ENCODE results near the gene WIPF1.
A peak's percentile ranks its signal among the peaks of the same experiment; 100 is the strongest.

WIPF1 gene

GRCh38 chr2:174595116-174595809 lies 2.3 kb downstream of the WIPF1 start:
- DNase-seq (ENCODE audit: low read depth), result no peak

DNA sequence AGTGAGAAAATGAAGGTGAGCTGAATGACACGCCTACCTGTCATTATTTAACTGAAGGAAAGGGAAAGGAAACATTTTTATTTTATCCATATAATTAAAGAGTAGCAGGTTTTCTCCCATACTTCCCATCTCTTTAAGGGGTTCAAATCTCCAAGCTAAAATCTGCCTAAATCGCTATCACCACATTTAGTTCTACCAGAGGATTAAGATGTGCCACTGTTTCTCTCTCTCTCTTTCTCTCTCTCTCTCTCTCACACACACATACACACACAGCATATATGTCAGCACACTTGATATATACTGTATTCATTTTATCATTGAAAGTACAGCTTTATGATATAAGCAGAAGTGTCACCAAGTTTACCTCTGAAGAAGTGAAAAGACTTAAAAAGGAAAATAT lies 3.1 kb downstream of the WIPF1 start:
- no peak for DNase-seq (ENCODE audit: low read depth)

DNA sequence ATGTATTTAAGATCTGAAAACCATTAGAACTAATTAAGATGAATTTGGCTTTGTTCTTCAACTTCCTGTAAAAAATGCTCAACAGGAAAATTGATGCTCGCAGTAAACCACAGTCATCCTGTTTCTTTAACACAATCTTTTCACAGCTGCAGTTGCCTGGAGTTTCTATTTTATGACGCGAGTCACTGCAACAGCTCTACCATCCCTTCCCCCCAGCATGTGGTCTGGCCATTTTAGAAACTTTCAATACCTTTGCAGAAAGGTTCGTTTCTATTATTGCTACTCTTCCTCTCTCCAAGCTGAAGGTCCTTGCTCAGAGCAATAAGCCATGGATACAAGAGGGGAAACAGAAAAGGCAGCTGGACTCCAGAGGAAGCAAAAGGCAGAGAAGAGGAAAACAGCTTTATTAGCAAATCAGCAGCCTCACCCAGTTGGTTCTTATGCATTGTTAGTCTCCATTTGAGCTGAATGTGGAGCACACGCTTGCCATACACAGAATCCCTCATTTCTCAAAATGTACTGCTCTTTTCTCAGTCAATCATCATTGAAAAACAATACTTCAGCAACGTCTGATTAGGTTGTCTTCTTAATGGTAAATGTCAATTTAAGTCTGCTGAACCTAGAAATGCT lies 3.9 kb downstream of the WIPF1 start:
- DNase-seq (ENCODE audit: low read depth), result peak; percentile 41

DNA sequence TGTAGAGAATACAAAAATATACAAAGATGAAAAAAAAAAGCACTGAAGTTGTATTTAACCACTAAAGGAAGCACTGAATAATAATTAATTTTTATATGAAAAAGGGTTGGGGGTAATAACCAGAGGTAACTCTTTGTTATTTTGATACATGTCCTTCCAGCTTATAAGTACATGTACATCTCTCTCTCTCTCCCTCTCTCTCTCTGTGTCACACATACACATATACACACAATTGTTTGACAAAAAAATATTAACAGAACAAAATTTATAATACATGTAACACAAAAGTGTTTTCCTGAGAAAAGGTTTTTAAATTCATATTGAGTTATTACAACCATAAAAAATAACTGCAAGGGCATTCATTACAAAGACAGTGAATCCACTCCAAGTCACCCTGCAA lies 4.6 kb downstream of the WIPF1 start:
- DNase-seq (ENCODE audit: low read depth), result no peak

- DNase-seq (ENCODE audit: low read depth), result no peak
These were observed 5.9 kb downstream of the WIPF1 start for GRCh38 chr2:174591740-174592139.

DNA sequence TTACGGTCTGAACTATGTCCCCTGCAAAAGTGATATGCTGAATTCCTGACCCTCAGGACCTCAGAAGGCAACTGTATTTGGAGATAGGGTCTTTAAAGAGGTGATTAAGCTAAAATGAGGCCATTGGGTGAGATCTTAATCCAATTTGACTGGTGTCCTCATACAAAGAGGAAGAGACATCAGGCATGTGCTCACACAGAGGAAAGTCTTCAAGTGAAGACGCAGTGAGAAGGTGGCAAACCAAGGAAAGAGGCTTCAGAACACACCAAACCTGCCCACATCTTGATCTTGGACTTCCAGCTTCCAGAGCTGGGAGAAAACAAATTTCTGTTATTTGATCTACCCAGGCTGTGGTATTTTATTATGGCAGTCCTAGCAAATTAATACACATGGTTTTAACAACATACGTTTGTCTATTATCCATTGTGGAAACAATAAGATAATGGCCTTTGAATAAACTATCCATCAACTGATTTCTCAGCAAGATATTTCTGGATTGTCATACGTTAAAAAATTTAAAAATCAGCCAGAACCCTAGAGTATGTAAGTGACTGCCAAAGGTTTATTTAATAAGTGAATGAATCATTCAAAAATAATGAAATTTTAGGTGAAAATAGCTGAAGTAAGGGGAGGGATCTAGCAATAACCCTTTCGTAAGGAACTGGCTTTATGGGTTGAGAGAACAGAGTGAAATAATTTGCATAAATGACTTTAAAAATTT lies 6.5 kb downstream of the WIPF1 start:
- DNase-seq (ENCODE audit: low read depth), result no peak

DNA sequence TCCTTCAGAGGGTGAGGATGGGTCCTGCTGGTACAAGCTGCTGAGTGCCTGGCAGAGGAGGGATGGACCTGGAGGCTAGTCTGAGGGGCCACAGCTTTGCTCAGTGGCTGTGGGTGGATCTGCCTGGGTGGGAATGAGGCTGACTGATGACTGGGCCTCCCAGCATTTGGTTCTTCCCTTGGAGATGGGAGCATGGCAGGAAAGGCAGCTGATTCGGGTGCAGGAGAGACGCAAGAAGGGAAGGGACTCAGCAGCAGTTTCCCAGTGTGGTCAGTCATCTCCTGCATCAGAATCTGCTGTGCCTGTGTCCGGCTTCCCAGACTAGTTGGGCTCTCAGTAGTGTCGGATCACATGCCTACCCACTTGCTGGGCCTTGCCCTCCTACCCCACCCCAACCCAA lies 7.3 kb downstream of the WIPF1 start:
- no peak for DNase-seq (ENCODE audit: low read depth)

GRCh38 chr2:174589334-174589733 lies 8.3 kb downstream of the WIPF1 start:
- DNase-seq (ENCODE audit: low read depth), result no peak

GRCh38 chr2:174588463-174588862 lies 9.1 kb downstream of the WIPF1 start:
- no peak for DNase-seq (ENCODE audit: low read depth)

DNA sequence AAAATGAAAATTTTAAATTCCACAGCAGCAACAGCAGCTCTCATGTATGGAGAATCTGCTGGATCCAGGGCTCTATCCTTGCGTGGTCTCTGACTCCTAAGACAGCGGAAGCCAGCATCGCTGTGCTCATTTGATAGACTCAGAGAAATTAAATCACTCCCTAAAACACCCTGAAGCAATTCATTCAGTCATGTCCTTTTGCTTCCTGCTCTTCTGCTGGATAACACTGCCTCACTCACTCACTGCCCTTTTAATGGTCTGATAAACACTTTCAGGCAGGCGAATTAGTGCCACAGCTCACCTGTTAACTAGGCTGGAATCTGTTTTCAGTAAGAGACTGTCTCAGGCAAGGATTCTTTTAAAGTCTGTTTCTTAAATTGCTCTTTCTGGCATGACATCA lies 10.0 kb downstream of the WIPF1 start:
- no peak for DNase-seq (ENCODE audit: low read depth)

GRCh38 chr2:174586418-174587295 lies 10.9 kb downstream of the WIPF1 start:
- no peak for DNase-seq (ENCODE audit: low read depth)

DNA sequence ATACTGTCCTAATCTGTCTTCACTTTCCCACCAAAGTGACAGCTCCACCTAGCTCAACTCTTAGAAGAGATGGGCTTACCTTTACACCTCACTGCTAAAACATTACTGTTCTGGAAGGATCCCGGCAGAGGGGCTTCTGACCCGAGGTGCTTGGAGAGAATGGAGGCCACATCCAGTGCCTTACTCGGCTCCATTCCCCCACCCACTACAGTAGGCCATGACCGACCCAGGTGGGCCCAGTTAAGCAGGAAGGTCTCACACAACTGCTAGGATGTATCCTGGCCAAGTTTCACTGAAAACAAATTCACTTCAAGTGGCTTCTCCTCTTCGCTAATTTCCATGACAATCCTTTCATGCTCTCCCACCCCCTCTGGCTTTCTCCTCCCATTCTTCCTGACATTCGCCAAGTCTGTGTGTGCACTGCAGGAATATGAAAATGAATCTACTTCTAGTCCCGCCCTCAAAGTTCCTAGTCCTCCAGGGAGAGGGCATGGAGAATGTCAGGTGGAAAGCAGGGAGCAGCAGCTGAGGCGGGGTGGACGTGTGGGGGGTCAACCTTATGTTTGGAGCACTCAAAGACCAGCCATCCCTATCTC lies 11.8 kb downstream of the WIPF1 start:
- DNase-seq (ENCODE audit: low read depth), result no peak

- DNase-seq (ENCODE audit: low read depth), result no peak
These were observed 12.5 kb downstream of the WIPF1 start for GRCh38 chr2:174585146-174585545.

GRCh38 chr2:174581491-174581890 lies 16.1 kb downstream of the WIPF1 start:
- DNase-seq (ENCODE audit: low read depth), result no peak

DNA sequence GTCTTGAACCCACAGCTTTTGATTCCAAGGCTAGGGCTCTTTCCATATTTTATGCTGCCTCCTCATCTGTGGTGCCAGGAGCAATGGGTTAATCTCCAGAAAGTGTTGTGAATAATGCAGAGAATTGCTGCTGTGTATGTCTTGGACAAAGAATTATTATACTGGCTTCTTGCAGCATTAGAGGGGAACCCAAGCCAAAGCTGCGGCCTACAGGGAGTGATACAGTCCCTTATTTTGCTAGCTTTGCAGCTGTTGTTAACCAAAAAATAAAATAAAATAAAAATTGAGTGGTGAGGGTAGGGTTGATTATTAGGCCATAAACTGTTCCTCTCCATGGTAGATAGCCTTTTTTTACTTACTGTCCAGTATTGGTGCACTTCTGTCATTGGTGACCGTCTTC lies 16.7 kb downstream of the WIPF1 start:
- DNase-seq (ENCODE audit: low read depth), result no peak

GRCh38 chr2:174577967-174578589 lies 19.5 kb downstream of the WIPF1 start:
- DNase-seq (ENCODE audit: low read depth), result peak; percentile 35

DNA sequence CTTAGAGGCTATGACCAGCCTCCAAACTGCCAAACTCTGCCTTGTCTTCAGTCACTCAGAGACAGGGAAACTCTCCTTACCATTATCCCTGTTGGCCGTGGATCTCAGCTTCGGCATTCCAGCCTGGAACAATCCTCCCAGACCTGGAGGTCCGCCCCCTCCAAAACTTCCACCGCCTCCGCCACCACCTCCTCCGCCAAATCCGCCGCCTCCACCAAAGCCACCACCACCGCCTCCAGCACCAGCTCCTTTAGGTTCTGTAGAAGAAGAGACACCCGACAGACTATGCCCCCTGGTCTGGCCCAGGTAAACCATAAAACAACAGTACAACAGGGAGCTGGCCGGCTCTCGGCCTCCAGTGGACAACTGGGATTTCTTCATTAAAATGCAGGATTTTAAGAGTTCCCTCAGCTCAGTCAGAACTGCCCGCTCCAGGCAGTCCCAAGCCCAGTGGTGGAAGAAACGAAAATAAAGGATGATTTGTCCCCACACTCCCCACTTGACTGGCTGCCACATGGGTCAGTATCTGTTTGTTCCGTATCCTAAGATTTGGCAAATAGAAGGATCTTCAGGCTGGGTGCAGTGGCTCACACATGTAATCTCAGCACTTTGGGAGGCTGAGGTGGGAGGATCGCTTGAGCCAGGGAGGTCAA lies 22.4 kb downstream of the WIPF1 start:
- DNase-seq (ENCODE audit: low read depth), result no peak

- no peak for DNase-seq (ENCODE audit: low read depth)
These were observed 22.9 kb downstream of the WIPF1 start for GRCh38 chr2:174574657-174575056.

DNA sequence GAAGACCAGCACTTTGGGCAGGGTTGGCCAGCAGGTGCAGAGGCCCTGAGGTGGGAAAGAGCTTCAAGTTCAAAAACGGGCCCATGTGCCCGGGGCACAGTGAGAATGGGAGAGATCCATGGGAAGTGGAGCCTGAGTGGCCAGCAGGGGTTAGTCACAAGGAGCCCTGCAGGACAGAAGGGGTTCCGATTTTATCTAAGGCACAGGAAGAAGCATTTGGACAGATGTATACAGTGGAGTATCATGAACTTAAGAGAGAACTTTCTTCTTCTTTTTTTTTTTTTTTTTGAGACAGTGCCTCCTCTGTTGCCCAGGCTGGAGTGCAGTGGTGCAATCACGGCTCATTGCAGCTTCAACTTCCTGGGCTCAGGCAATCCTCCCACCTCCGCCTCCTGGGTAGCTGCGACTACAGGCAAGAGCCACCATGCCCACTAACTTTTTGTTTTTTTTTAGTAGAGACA lies 24.0 kb downstream of the WIPF1 start:
- DNase-seq (ENCODE audit: low read depth), result no peak

DNA sequence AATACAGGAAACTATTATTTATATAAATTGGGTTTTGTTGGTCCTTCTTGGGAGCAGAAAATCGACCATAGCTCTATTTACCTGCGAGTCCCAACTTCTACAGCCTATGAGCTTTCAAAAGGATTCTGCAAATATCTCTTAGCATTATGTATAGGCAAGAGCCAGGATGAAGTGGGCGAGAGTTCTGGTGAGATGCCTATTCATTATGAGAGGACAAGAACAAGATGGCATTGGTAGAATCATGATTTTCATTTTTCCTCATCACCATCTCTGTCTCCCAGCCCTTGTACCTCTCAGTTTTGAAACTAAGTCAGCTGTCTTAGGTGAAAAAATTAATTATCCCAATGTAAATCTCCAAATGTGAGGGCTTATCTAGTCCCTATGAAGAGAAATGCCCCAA lies 25.0 kb downstream of the WIPF1 start:
- DNase-seq (ENCODE audit: low read depth), result no peak
